Measurements from ENCODE around the gene MYL6B. TPM values are rescaled to one million over a fixed set of nuclear protein-coding genes. Genes with fewer than 3 reads are reported as not detected.

Gene MYL6B
- total RNA-seq, 2 experiments from 2014 or later, result 56.6 to 77.6 TPM

- ChIA-PET POLR2A (interaction anchor here (1.0 to 1.4 kb wide), 2 partner anchors 26 to 37 kb away, joined by 3 to 4 read pairs; partner anchors contain the start of gene ESYT1), CTCF (ENCODE audit: unreplicated experiment) (no interaction called here)
- no peak for DNase-seq (ENCODE audit: low spot score)
- H4K20me1 ChIP-seq (ENCODE audit: insufficient read depth, low read length), result no peaks in the 10 kb centered on the region
- intact Hi-C loops (cut with micrococcal nuclease; ENCODE audit: unreplicated experiment), result no loop called here
- H2AFZ ChIP-seq (ENCODE audit: low read length), result no peak overlapping the region
- TF ChIP-seq EZH2phosphoT487 (IDR thresholded peaks at IDR 0.05; ENCODE audit: borderline replicate concordance, low read depth, low read length), result no peak
- peak overlapping the region; percentile 95 for H3K4me2 ChIP-seq (ENCODE audit: low read length)
- peaks cover 14% of the 10 kb centered on the region; the same call in 1 of the 2 replicates for H3K36me3 ChIP-seq (ENCODE audit: insufficient read depth, low read length)
- no peaks in the 10 kb centered on the region for H3K9me3 ChIP-seq (ENCODE audit: low read length)
- H3K27ac ChIP-seq (ENCODE audit: low read depth, low read length, poor library complexity, severe bottlenecking), result peak overlapping the region; percentile 27
- no peaks in the 10 kb centered on the region for H3K9me2 ChIP-seq (ENCODE audit: insufficient read depth, low read length)
- BruUV-seq (replicated peaks), result no TSS peak
- peaks cover 36% of the 10 kb centered on the region for H3K4me1 ChIP-seq (ENCODE audit: insufficient read depth, low read length, poor library complexity, severe bottlenecking)
- peaks cover 17% of the 10 kb centered on the region for H3K79me2 ChIP-seq (ENCODE audit: insufficient read depth, low read depth, low read length)
- H3K4me3 ChIP-seq (ENCODE audit: low read depth, low read length, poor library complexity, severe bottlenecking), result peak overlapping the region; percentile 77
Observed at GRCh38 chr12:56153678-56154065, 1.3 kb downstream of the MYL6B start.

GRCh38 chr12:56154246-56154771 lies 1.9 kb downstream of the MYL6B start:
- H3K4me1 ChIP-seq (ENCODE audit: insufficient read depth, low read length, poor library complexity, severe bottlenecking), result peaks cover 38% of the 10 kb centered on the region
- peaks cover 23% of the 10 kb centered on the region for H3K79me2 ChIP-seq (ENCODE audit: insufficient read depth, low read depth, low read length)
- ChIA-PET CTCF (ENCODE audit: unreplicated experiment) (no interaction called here), POLR2A (interaction anchor here (0.5 to 1.4 kb wide), 3 partner anchors 26 to 414 kb away, joined by 3 to 4 read pairs (median 3); partner anchors contain the start of gene ESYT1)
- TF ChIP-seq CTCF (conservative IDR thresholded peaks at IDR 0.05; ENCODE audit: low read length), result no peak
- no peak for TF ChIP-seq EZH2phosphoT487 (IDR thresholded peaks at IDR 0.05; ENCODE audit: borderline replicate concordance, low read depth, low read length)
- H2AFZ ChIP-seq (ENCODE audit: low read length), result no peak overlapping the region
- no peaks in the 10 kb centered on the region for H4K20me1 ChIP-seq (ENCODE audit: insufficient read depth, low read length)
- no peaks in the 10 kb centered on the region for H3K9me2 ChIP-seq (ENCODE audit: insufficient read depth, low read length)
- H3K27ac ChIP-seq (ENCODE audit: low read depth, low read length, poor library complexity, severe bottlenecking), result peak overlapping the region; percentile 27
- no peaks in the 10 kb centered on the region for H3K9me3 ChIP-seq (ENCODE audit: low read length)
- no peak overlapping the region for H3K4me3 ChIP-seq (ENCODE audit: low read depth, low read length, poor library complexity, severe bottlenecking)
- peaks cover 21% of the 10 kb centered on the region; the same call in 1 of the 2 replicates for H3K36me3 ChIP-seq (ENCODE audit: insufficient read depth, low read length)
- H3K4me2 ChIP-seq (ENCODE audit: low read length), result peak overlapping the region; percentile 95
- peak; percentile 39 for DNase-seq (ENCODE audit: low spot score)
- intact Hi-C loops (cut with micrococcal nuclease; ENCODE audit: unreplicated experiment), result no loop called here
- BruUV-seq (replicated peaks), result no TSS peak

GRCh38 chr12:56154818-56155217 lies 2.4 kb downstream of the MYL6B start:
- peaks cover 21% of the 10 kb centered on the region for H3K36me3 ChIP-seq (ENCODE audit: insufficient read depth, low read length)
- no peak for DNase-seq (ENCODE audit: low spot score)
- H3K4me2 ChIP-seq (ENCODE audit: low read length), result 0 out of 2 replicates have a peak overlapping the region, but pooled peaks have one; percentile 95
- BruUV-seq (replicated peaks), result no TSS peak
- H3K4me1 ChIP-seq (ENCODE audit: insufficient read depth, low read length, poor library complexity, severe bottlenecking), result peaks cover 43% of the 10 kb centered on the region
- H4K20me1 ChIP-seq (ENCODE audit: insufficient read depth, low read length), result peaks cover 3% of the 10 kb centered on the region; the same call in 1 of the 2 replicates
- H3K27ac ChIP-seq (ENCODE audit: low read depth, low read length, poor library complexity, severe bottlenecking), result no peak overlapping the region
- H2AFZ ChIP-seq (ENCODE audit: low read length), result no peak overlapping the region
- intact Hi-C loops (cut with micrococcal nuclease; ENCODE audit: unreplicated experiment), result no loop called here
- H3K9me2 ChIP-seq (ENCODE audit: insufficient read depth, low read length), result no peaks in the 10 kb centered on the region
- ChIA-PET POLR2A (interaction anchor here (0.5 to 1.4 kb wide), 3 partner anchors 27 to 413 kb away, joined by 3 to 4 read pairs (median 3); partner anchors contain the start of gene ESYT1), CTCF (ENCODE audit: unreplicated experiment) (no interaction called here)
- H3K9me3 ChIP-seq (ENCODE audit: low read length), result no peaks in the 10 kb centered on the region
- H3K79me2 ChIP-seq (ENCODE audit: insufficient read depth, low read depth, low read length), result peaks cover 28% of the 10 kb centered on the region
- no peak overlapping the region for H3K4me3 ChIP-seq (ENCODE audit: low read depth, low read length, poor library complexity, severe bottlenecking)
- TF ChIP-seq EZH2phosphoT487 (IDR thresholded peaks at IDR 0.05; ENCODE audit: borderline replicate concordance, low read depth, low read length) (no peak), CTCF (conservative IDR thresholded peaks at IDR 0.05; ENCODE audit: low read length) (no peak)
